Esophagus squamous epithelium (tissue), 5 donors: ENCODE results near the gene USH2A. TPM values are rescaled to one million over a fixed set of nuclear protein-coding genes. Genes with fewer than 3 reads are reported as not detected.

Experiments used
- DNase-seq: peaks from one replicate; lab custom pipeline; 2025; lab: John Stamatoyannopoulos, UW
- H3K27ac ChIP-seq, 4 donors: fragments of 200-600 bp; sonication (generic); one replicate each; pipeline ENCODE4 v1.5.1; 2016 to 2019; ENCODE audit warnings: mild to moderate bottlenecking in 1 of 4
- H3K27me3 ChIP-seq, 4 donors: fragments of 200-600 bp; sonication (generic); 1 replicate in 3 of 4; 2 replicates in 1 of 4; pipeline versions ENCODE4 v1.5.1 to v1.6.0; 2017 to 2021; ENCODE audit warnings: antibody characterized with exemption in 1 of 4
- H3K36me3 ChIP-seq, 3 donors: fragments of 200-600 bp; sonication (generic); one replicate each; pipeline ENCODE4 v1.5.1; 2016 to 2019
- H3K4me1 ChIP-seq, 3 donors: fragments of 200-600 bp; sonication (generic); one replicate each; pipeline ENCODE4 v1.5.1; 2017 to 2019
- H3K4me3 ChIP-seq, 4 donors: fragments of 200-600 bp; sonication (generic); 1 replicate in 3 of 4; 2 replicates in 1 of 4; pipeline ENCODE4 v1.5.1; 2016 to 2019; ENCODE audit warnings: mild to moderate bottlenecking in 2 of 4, moderate library complexity in 1 of 4
- H3K9me3 ChIP-seq, 3 donors: fragments of 200-600 bp; sonication (generic); one replicate each; pipeline ENCODE4 v1.5.1; 2016 to 2019
- CTCF ChIP-seq, 6 experiments: fragments of 450-650 bp in 4 of 6; fragments of 200-600 bp in 2 of 6; sonication (generic) in 2 of 6; IDR thresholded peaks; one replicate each; pipeline ENCODE4 v1.5.1; 2016 to 2019; ENCODE audit warnings: antibody characterized with exemption in 6 of 6, mild to moderate bottlenecking in 4 of 6, moderate library complexity in 4 of 6
- POLR2A ChIP-seq, 4 donors: fragments of 450-650 bp; IDR thresholded peaks; one replicate each; pipeline ENCODE4 v1.6.1; 2017; ENCODE audit warnings: antibody characterized with exemption in 4 of 4, mild to moderate bottlenecking in 4 of 4, moderate library complexity in 3 of 4
- WGBS, 2 donors: methylation state at CpG; one replicate each; pipeline ENCODE4 v1.1.5; 2018; 5-methylcytosine and 5-hydroxymethylcytosine counted together
- intact Hi-C: fragments of 100-400 bp; cut with DNase I; formaldehyde crosslinking; loops from one replicate; pipeline ENCODE4 v1.15.0; 2022
- total RNA-seq, 4 donors: library from RNA; depleted of rRNA; stranded (reverse); fragments of >200 nt; gene quantifications; one replicate each; pipeline ENCODE4 v1.1.0, GENCODE V29; 2016
- donor health status: DM: yes; HTN: yes; CAD: no.

The USH2A gene
- total RNA-seq, 4 donors from 2014 or later, result under 0.01 TPM; not detected in 3

- H3K4me3 ChIP-seq, result no peak overlapping the region
Observed at GRCh38 chr1:216461466-216461865, 38.2 kb upstream of the USH2A start.

GRCh38 chr1:216459651-216460207, 36.5 kb upstream of the USH2A start:
- WGBS, 2 donors, result 79 to 82% methylated on average over 3 of the region's 3 CpGs
- peaks cover 0 to 10% (median 0%) of the 10 kb centered on the region in 3 donors for H3K4me1 ChIP-seq
- no peaks in the 10 kb centered on the region for H3K27me3 ChIP-seq
- TF ChIP-seq POLR2A (IDR thresholded peaks at IDR 0.05), result no peak
- TF ChIP-seq CTCF (IDR thresholded peaks at IDR 0.05), result no peak
- H3K27ac ChIP-seq, result no peak overlapping the region
- no peaks in the 10 kb centered on the region for H3K36me3 ChIP-seq
- intact Hi-C loops, result no loop called here
- H3K9me3 ChIP-seq, result no peaks in the 10 kb centered on the region
- no peak for DNase-seq
- H3K4me3 ChIP-seq, result no peak overlapping the region

More at GRCh38 chr1:216461466-216461865, 38.2 kb upstream of the USH2A start:
- Histone ChIP-seq H3K9me3 (no peaks in the 10 kb centered on the region), H3K4me1 (peaks cover 0 to 6% (median 0%) of the 10 kb centered on the region in 3 donors), H3K27ac (no peak overlapping the region), H3K36me3 (no peaks in the 10 kb centered on the region), H3K27me3 (no peaks in the 10 kb centered on the region)
- DNase-seq, result no peak
- TF ChIP-seq CTCF (IDR thresholded peaks at IDR 0.05) (no peak), POLR2A (IDR thresholded peaks at IDR 0.05) (no peak)
- intact Hi-C loops, result no loop called here

- DNase-seq, result no peak
- no peak overlapping the region for H3K4me3 ChIP-seq
- H3K27me3 ChIP-seq, result no peaks in the 10 kb centered on the region
- H3K27ac ChIP-seq, result no peak overlapping the region
- intact Hi-C loops, result no loop called here
- H3K9me3 ChIP-seq, result no peaks in the 10 kb centered on the region
- no peak for TF ChIP-seq POLR2A (IDR thresholded peaks at IDR 0.05)
- TF ChIP-seq CTCF (IDR thresholded peaks at IDR 0.05), result no peak
- H3K36me3 ChIP-seq, result no peaks in the 10 kb centered on the region
- H3K4me1 ChIP-seq, result peaks cover 0 to 10% (median 0%) of the 10 kb centered on the region in 3 donors
Observed at GRCh38 chr1:216458812-216459211, 35.6 kb upstream of the USH2A start.

GRCh38 chr1:216457356-216457755, 34.1 kb upstream of the USH2A start:
- Histone ChIP-seq H3K27me3 (no peaks in the 10 kb centered on the region), H3K4me1 (peaks cover 0 to 10% (median 0%) of the 10 kb centered on the region in 3 donors), H3K4me3 (no peak overlapping the region), H3K9me3 (no peaks in the 10 kb centered on the region), H3K36me3 (no peaks in the 10 kb centered on the region), H3K27ac (no peak overlapping the region)
- intact Hi-C loops, result no loop called here
- TF ChIP-seq CTCF (IDR thresholded peaks at IDR 0.05), result no peak
- no peak for TF ChIP-seq POLR2A (IDR thresholded peaks at IDR 0.05)
- no peak for DNase-seq

GRCh38 chr1:216456682-216457081, 33.4 kb upstream of the USH2A start:
- Histone ChIP-seq H3K9me3 (no peaks in the 10 kb centered on the region), H3K36me3 (no peaks in the 10 kb centered on the region), H3K4me1 (peaks cover 0 to 10% (median 0%) of the 10 kb centered on the region in 3 donors), H3K27me3 (no peaks in the 10 kb centered on the region), H3K27ac (no peak overlapping the region), H3K4me3 (no peak overlapping the region)
- WGBS, 2 donors, result 34 to 35% methylated on average over 2 to 3 of the region's 3 CpGs
- TF ChIP-seq CTCF (IDR thresholded peaks at IDR 0.05), result no peak
- TF ChIP-seq POLR2A (IDR thresholded peaks at IDR 0.05), result no peak
- no peak for DNase-seq
- intact Hi-C loops, result no loop called here
